A673 (cell line): ENCODE data around the gene TTI1. TPM values are rescaled to one million over a fixed set of nuclear protein-coding genes. Genes with fewer than 3 reads are reported as not detected.

Experiments
- BruUV-seq: library from RNA; stranded (reverse); fragments of 400-500 nt; replicated peaks from 2 replicates; lab custom pipeline; 2021; lab: Mats Ljungman, UMichigan
- CTCF ChIA-PET: fragments of 300-600 bp; sonication (Branson Sonifier 250); formaldehyde crosslinking; loops from one replicate; lab custom pipeline; 2022; ENCODE audit warnings: antibody characterized with exemption; lab: Charles Lee
- POLR2A ChIA-PET: fragments of 300-600 bp; sonication (Branson Sonifier 250); formaldehyde crosslinking; loops from one replicate; lab custom pipeline; 2022; ENCODE audit warnings: antibody characterized with exemption; ENCODE audit not compliant: low non-redundant PET; lab: Charles Lee
- DNase-seq: peaks from one replicate; pipeline ENCODE4 v3.0.0-alpha.2; 2015; ENCODE audit warnings: low spot score
- H3K27ac ChIP-seq: fragments of 200-600 bp; sonication (generic); 2 replicates; pipeline ENCODE4 v1.5.1; 2016; ENCODE audit warnings: mixed run types, low read depth, mild to moderate bottlenecking, mixed read lengths, antibody characterized with exemption, low read length; ENCODE audit not compliant: poor library complexity, severe bottlenecking
- H3K27me3 ChIP-seq: fragments of 200-600 bp; sonication (generic); replicated peaks from 2 replicates; pipeline ENCODE4 v1.6.1; 2017; ENCODE audit warnings: mixed run types, low read depth, mild to moderate bottlenecking, mixed read lengths, antibody characterized with exemption, low read length; ENCODE audit not compliant: insufficient read depth, poor library complexity
- H3K36me3 ChIP-seq: fragments of 200-600 bp; sonication (generic); 2 replicates; pipeline ENCODE4 v1.6.1; 2016; ENCODE audit warnings: mixed run types, mild to moderate bottlenecking, mixed read lengths, antibody characterized with exemption, low read length; ENCODE audit not compliant: insufficient read depth, poor library complexity, severe bottlenecking
- H3K4me1 ChIP-seq: fragments of 200-600 bp; sonication (generic); 2 replicates; pipeline ENCODE4 v1.6.1; 2017; ENCODE audit warnings: mixed run types, mild to moderate bottlenecking, mixed read lengths, antibody characterized with exemption, low read length; ENCODE audit not compliant: insufficient read depth, poor library complexity, severe bottlenecking
- H3K4me3 ChIP-seq: fragments of 200-600 bp; sonication (generic); 2 replicates; pipeline ENCODE4 v1.5.1; 2016; ENCODE audit warnings: low read depth, mixed run types, mild to moderate bottlenecking, mixed read lengths, low read length; ENCODE audit not compliant: poor library complexity, severe bottlenecking
- H3K9me3 ChIP-seq: fragments of 200-600 bp; sonication (generic); 2 replicates; pipeline ENCODE4 v1.6.1; 2016; ENCODE audit warnings: mixed run types, low read depth, mild to moderate bottlenecking, mixed read lengths, antibody characterized with exemption, low read length; ENCODE audit not compliant: poor library complexity, severe bottlenecking
- EZH2 ChIP-seq: fragments of 200-600 bp; sonication (generic); IDR thresholded peaks from 2 replicates; pipeline ENCODE4 v1.6.1; 2017; ENCODE audit warnings: borderline replicate concordance, low read depth, mild to moderate bottlenecking, mixed read lengths, antibody characterized with exemption, low read length; ENCODE audit not compliant: poor library complexity, severe bottlenecking
- intact Hi-C: fragments of 100-400 bp; cut with micrococcal nuclease; formaldehyde crosslinking; loops from one replicate; pipeline ENCODE4 v1.10.0; 2022; ENCODE audit not compliant: unreplicated experiment
- total RNA-seq: library from RNA; stranded (reverse); gene quantifications from 2 replicates; pipeline ENCODE4 v1.2.3, GENCODE V29; 2021
- TF ChIP-seq, protein P1 (sequence below): fragments of 300-800, 200-600 bp; sonication (generic); conservative IDR thresholded peaks from 2 replicates; pipeline ENCODE4 v1.5.1; 2017; ENCODE audit warnings: low read depth, mild to moderate bottlenecking, antibody characterized with exemption, low read length, moderate library complexity, mixed read lengths

TTI1 gene
- total RNA-seq, 1 experiment from 2014 or later: 40.3 TPM

DNA sequence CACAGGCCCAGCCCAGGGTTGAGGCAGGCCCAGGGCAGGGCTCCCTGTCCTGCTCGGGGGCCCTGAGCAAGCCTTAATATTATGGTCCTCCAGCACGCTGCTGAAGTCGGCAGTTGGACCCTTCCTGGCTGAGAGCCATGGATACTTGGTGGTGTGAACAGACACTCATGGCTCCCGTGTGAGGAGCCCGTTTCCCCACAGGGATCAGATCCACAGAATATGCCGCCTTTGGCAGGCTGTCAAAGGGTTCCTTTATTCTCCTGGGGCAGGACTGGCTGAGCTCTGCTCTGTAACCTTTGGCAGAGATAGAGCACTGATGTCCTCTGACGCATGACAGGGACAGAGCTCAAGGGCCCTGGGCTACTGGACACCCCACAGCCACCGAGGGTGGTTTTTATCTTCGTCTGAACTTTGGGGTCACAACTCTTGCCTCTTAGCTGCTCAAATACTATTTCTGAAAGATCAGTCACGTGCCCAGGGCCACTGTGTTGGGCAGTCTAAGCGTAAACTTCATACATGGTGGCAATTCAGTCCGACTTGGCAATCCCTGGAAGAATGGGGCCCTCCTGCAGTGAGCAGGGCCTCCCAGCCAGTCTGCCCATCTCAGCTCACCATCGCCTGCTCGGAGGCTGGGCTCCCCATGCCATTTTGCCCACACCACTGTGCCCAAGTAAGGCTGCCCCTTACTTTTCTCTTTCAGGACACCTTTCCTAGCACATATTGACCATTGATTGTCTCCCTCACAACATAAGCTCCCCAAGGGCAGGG lies 49.1 kb downstream of the TTI1 start:
- no TSS peak for BruUV-seq
- POLR2A ChIA-PET: no interaction called here
- peaks cover 9% of the 10 kb centered on the region for H3K36me3 ChIP-seq
- no peak for TF ChIP-seq EZH2
- TF ChIP-seq, protein P1, sequence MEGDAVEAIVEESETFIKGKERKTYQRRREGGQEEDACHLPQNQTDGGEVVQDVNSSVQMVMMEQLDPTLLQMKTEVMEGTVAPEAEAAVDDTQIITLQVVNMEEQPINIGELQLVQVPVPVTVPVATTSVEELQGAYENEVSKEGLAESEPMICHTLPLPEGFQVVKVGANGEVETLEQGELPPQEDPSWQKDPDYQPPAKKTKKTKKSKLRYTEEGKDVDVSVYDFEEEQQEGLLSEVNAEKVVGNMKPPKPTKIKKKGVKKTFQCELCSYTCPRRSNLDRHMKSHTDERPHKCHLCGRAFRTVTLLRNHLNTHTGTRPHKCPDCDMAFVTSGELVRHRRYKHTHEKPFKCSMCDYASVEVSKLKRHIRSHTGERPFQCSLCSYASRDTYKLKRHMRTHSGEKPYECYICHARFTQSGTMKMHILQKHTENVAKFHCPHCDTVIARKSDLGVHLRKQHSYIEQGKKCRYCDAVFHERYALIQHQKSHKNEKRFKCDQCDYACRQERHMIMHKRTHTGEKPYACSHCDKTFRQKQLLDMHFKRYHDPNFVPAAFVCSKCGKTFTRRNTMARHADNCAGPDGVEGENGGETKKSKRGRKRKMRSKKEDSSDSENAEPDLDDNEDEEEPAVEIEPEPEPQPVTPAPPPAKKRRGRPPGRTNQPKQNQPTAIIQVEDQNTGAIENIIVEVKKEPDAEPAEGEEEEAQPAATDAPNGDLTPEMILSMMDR: no peak
- H3K27me3 ChIP-seq: no peaks in the 10 kb centered on the region
- DNase-seq: no peak
- CTCF ChIA-PET: no interaction called here
- intact Hi-C loops: loop anchor here (5.0 kb wide), 1 partner anchor 332 kb away; no protein-coding TSS in a partner anchor
- no peak overlapping the region for H3K4me3 ChIP-seq
- no peaks in the 10 kb centered on the region for H3K9me3 ChIP-seq
- H3K4me1 ChIP-seq: peaks cover 13% of the 10 kb centered on the region
- H3K27ac ChIP-seq: no peak overlapping the region

DNA sequence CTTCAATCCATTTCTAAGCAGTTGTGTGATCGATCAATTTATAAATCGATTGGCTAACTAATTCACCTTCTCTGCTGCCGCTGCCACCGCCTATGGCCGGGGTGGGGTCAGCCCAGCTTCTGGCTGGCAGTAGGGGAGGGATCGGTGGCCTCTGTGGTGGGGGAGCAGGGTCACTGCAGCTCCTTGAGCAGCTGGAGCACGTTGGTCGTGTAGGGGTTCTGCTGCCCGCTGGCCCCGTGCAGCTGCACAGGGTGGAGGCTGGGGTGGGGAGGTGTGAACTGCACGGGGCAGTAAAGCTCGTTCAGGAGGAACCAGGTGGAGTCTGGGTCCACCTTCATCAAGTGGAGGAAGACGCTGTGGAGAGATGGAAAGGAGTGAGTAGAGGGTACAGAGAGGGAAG lies 50.0 kb downstream of the TTI1 start:
- no peak for DNase-seq
- POLR2A ChIA-PET: no interaction called here
- no peak overlapping the region for H3K27ac ChIP-seq
- BruUV-seq: no TSS peak
- intact Hi-C loops: loop anchor here (5.0 kb wide), 1 partner anchor 331 kb away; no protein-coding TSS in a partner anchor
- H3K27me3 ChIP-seq: no peaks in the 10 kb centered on the region
- H3K9me3 ChIP-seq: no peaks in the 10 kb centered on the region
- no peak overlapping the region for H3K4me3 ChIP-seq
- H3K4me1 ChIP-seq: peaks cover 13% of the 10 kb centered on the region
- CTCF ChIA-PET: no interaction called here
- peaks cover 5% of the 10 kb centered on the region for H3K36me3 ChIP-seq
- no peak for TF ChIP-seq EZH2

DNA sequence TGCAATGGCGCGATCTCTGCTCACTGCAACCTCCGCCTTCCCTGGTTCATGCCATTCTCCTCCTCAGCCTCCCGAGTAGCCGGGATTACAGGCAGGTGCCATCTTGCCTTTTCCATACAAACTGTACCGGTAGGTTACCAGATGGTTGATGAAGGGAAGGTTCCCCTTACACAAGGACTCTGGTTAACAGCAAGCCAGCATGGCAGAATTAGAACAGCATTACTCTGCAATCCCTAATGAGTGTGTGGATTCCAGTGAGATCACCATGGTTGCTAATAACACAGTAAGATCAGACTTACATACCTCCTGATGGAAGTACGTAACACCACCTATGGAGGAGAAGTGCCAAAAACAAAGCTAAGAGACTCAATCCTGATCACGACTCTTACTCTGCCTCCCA lies 51.7 kb downstream of the TTI1 start:
- TF ChIP-seq EZH2: no peak
- TF ChIP-seq, protein P1: no peak
- POLR2A ChIA-PET: no interaction called here
- intact Hi-C loops: loop anchor here (5.0 kb wide), 1 partner anchor 329 kb away; no protein-coding TSS in a partner anchor

More for the DNA sequence above, 51.7 kb downstream of the TTI1 start:
- CTCF ChIA-PET: no interaction called here
- H3K4me3 ChIP-seq: no peak overlapping the region
- H3K9me3 ChIP-seq: no peaks in the 10 kb centered on the region
- BruUV-seq: no TSS peak
- no peaks in the 10 kb centered on the region for H3K36me3 ChIP-seq
- no peak overlapping the region for H3K27ac ChIP-seq
- peaks cover 9% of the 10 kb centered on the region for H3K4me1 ChIP-seq
- H3K27me3 ChIP-seq: no peaks in the 10 kb centered on the region
- DNase-seq: no peak
